ENCODE measurements around the gene NRXN3.
A peak's percentile ranks its signal among the peaks of the same experiment; 100 is the strongest.

The NRXN3 gene

DNA sequence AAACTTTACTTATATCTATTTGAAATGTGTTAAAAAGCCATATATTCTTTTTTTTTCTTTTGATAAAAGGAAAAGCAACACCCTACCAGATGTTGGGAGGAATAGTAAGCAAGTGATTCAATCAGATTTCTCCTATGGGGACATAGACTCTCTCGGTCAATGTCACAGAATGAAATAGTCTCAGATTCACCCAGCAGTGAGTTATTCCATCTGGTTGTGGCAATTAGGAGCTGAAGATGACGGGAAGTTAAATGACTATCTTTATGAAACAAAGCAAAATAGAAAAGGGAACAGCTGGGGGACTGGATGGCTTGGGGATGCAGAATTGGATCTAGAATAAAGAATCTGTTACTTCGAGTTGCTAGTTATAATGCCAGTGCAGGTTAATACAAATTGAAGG, 857.0 kb downstream of the NRXN3 start:
- no peak for DNase-seq (ENCODE audit: extremely low spot score)
- TF ChIP-seq FOXA1 (IDR thresholded peaks at IDR 0.05), result no peak
- no peak for TF ChIP-seq NFRKB (IDR thresholded peaks at IDR 0.05)
- no peak for TF ChIP-seq LEF1 (IDR thresholded peaks at IDR 0.05; ENCODE audit: borderline replicate concordance)
- TF ChIP-seq, protein P1, sequence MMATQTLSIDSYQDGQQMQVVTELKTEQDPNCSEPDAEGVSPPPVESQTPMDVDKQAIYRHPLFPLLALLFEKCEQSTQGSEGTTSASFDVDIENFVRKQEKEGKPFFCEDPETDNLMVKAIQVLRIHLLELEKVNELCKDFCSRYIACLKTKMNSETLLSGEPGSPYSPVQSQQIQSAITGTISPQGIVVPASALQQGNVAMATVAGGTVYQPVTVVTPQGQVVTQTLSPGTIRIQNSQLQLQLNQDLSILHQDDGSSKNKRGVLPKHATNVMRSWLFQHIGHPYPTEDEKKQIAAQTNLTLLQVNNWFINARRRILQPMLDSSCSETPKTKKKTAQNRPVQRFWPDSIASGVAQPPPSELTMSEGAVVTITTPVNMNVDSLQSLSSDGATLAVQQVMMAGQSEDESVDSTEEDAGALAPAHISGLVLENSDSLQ (IDR thresholded peaks at IDR 0.05), result no peak
- no peak for TF ChIP-seq ZNF384 (IDR thresholded peaks at IDR 0.05)
- no peak for TF ChIP-seq FOXK2 (IDR thresholded peaks at IDR 0.05)
- no peak for TF ChIP-seq TARDBP (IDR thresholded peaks at IDR 0.05)
- no peak for TF ChIP-seq FOXM1 (IDR thresholded peaks at IDR 0.05; ENCODE audit: borderline replicate concordance)
- no peak for TF ChIP-seq L3MBTL2 (conservative IDR thresholded peaks at IDR 0.05)
- TF ChIP-seq SUZ12 (IDR thresholded peaks at IDR 0.05), result no peak
- TF ChIP-seq ELF4 (IDR thresholded peaks at IDR 0.05), result no peak
- CTCF ChIA-PET, result no interaction called here
- POLR2A ChIA-PET, result no interaction called here

DNA sequence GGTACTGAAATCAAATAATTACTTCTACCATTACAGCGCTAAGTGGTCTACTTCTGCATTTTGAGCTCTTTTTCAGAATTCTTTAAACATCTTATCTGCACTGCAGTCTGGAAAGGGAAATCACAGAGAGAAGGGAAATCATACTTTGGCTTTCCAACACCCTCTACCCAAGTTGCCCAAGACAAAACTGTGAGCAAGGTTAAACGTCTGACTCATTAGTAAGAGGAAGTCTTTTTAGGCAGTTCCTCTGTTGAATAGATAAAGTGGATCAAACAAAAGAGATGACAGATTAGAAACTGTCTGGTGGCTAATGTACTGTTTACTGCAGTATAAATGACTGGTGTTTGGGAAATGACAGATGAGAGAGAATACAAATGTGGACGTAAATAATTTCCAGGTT, 858.1 kb downstream of the NRXN3 start:
- no peak for TF ChIP-seq LEF1 (IDR thresholded peaks at IDR 0.05; ENCODE audit: borderline replicate concordance)
- no peak for TF ChIP-seq SP1 (IDR thresholded peaks at IDR 0.05)
- no peak for TF ChIP-seq CTBP1 (IDR thresholded peaks at IDR 0.05; ENCODE audit: borderline replicate concordance)
- no peak for TF ChIP-seq ZNF384 (IDR thresholded peaks at IDR 0.05)
- TF ChIP-seq L3MBTL2 (conservative IDR thresholded peaks at IDR 0.05), result no peak
- TF ChIP-seq ELF4 (IDR thresholded peaks at IDR 0.05), result no peak
- TF ChIP-seq SUZ12 (IDR thresholded peaks at IDR 0.05), result no peak
- CTCF ChIA-PET, result no interaction called here
- POLR2A ChIA-PET, result no interaction called here
- no peak for DNase-seq (ENCODE audit: extremely low spot score)

DNA sequence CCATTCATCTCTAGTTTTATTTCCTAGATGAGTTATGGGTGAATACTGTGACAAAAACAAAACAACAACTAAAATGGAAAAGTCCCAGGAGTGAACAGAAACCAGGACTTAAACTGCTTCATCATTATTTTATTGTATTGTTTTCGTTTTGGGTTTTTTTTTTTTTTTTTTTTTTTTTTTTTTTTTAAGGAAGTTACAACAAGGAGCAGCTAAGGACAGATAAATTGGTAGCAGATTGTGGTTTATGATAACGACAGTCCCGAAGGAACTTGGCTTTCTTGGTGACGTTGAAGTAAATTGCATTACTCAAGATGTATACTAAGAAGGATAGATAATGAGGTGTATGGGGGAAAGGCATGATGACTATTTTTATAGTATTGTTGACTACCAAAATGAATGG, 866.3 kb downstream of the NRXN3 start:
- ChIA-PET POLR2A (no interaction called here), CTCF (no interaction called here)
- TF ChIP-seq ARNT (IDR thresholded peaks at IDR 0.05), result no peak
- no peak for DNase-seq (ENCODE audit: extremely low spot score)

DNA sequence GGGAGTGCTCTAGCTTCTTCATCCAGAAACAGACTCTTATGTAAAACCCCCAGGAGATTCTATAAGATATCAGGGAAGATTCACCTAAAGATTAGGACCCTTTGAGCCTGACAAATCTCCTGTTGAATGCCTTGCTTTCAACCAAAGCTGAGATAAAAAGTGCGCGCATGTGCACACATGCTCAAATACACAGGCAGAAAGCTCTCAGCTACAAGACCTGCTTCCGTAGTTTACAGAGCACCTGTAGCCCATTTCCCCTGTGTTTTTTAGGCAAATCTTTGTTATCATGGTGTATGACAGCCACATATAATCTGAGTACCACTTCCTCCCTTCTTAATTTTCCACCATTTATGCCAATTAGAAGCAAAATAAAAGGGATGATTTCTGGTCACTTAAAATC, 866.9 kb downstream of the NRXN3 start:
- no peak for DNase-seq (ENCODE audit: extremely low spot score)
- POLR2A ChIA-PET, result no interaction called here
- no peak for TF ChIP-seq ZNF384 (IDR thresholded peaks at IDR 0.05)
- TF ChIP-seq LEF1 (IDR thresholded peaks at IDR 0.05; ENCODE audit: borderline replicate concordance), result no peak
- TF ChIP-seq NFRKB (IDR thresholded peaks at IDR 0.05), result no peak
- no peak for TF ChIP-seq FOXK2 (IDR thresholded peaks at IDR 0.05)
- no peak for TF ChIP-seq SUZ12 (IDR thresholded peaks at IDR 0.05)
- no peak for TF ChIP-seq ELF4 (IDR thresholded peaks at IDR 0.05)
- TF ChIP-seq FOXM1 (IDR thresholded peaks at IDR 0.05; ENCODE audit: borderline replicate concordance), result no peak
- TF ChIP-seq SP1 (IDR thresholded peaks at IDR 0.05), result no peak
- no peak for TF ChIP-seq CTBP1 (IDR thresholded peaks at IDR 0.05; ENCODE audit: borderline replicate concordance)
- TF ChIP-seq, protein P1 (IDR thresholded peaks at IDR 0.05), result no peak
- TF ChIP-seq ARNT (IDR thresholded peaks at IDR 0.05), result no peak
- no peak for TF ChIP-seq TARDBP (IDR thresholded peaks at IDR 0.05)
- TF ChIP-seq BHLHE40 (IDR thresholded peaks at IDR 0.05; ENCODE audit: borderline replicate concordance), result no peak
- TF ChIP-seq HDGF (IDR thresholded peaks at IDR 0.05; ENCODE audit: borderline replicate concordance), result no peak
- TF ChIP-seq FOXA1 (IDR thresholded peaks at IDR 0.05), result no peak
- TF ChIP-seq L3MBTL2 (conservative IDR thresholded peaks at IDR 0.05), result no peak
- CTCF ChIA-PET, result no interaction called here

DNA sequence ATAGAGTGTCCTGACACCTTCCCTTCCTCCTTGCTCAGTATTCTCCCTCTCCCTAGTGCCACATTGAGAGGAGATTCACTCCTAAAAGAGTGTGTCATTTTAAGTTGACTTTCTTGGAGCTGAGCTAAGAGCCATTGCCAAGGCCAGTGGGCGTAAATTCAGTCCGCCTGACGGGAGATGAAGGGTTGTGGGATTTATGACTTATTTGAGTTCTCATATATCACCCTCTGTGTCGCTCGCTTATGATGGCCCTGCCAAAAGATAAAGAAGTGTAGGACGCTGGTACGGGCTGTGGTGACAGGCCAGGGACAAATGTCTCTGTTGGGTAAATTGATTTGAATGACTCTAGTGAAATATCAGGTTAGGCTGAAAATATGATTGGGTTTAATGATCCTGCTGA, 867.4 kb downstream of the NRXN3 start:
- no peak for DNase-seq (ENCODE audit: extremely low spot score)
- TF ChIP-seq LEF1 (IDR thresholded peaks at IDR 0.05; ENCODE audit: borderline replicate concordance) (no peak), FOXK2 (IDR thresholded peaks at IDR 0.05) (no peak)
- TF ChIP-seq, protein P1 (IDR thresholded peaks at IDR 0.05), result peak; percentile 12; the same call in 1 of the 2 replicates
- ChIA-PET POLR2A (no interaction called here), CTCF (no interaction called here)

DNA sequence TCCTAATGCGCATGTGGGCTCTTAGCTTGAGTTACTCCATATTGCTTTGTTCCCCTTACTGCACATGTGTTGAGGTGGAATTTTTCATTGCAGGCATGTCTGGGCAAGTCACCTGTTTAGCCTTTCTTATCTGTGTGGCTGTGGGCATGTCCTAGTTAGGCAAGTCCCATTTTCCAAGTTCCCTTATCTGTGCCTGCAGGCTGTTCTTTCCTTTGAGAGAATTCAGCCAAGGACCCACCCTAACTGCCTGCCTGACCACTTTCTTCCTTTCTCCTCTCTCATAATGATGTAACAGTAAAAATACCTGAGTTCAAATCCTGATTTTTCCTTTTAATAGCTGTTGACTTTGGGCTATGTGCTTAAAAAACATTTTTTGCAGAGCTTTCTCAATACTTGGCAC, 870.6 kb downstream of the NRXN3 start:
- ChIA-PET POLR2A (no interaction called here), CTCF (no interaction called here)
- DNase-seq (ENCODE audit: extremely low spot score), result no peak
- no peak for TF ChIP-seq ELF4 (IDR thresholded peaks at IDR 0.05)
- no peak for TF ChIP-seq SP1 (IDR thresholded peaks at IDR 0.05)
- no peak for TF ChIP-seq CTBP1 (IDR thresholded peaks at IDR 0.05; ENCODE audit: borderline replicate concordance)
- no peak for TF ChIP-seq NFRKB (IDR thresholded peaks at IDR 0.05)
- no peak for TF ChIP-seq FOXA1 (IDR thresholded peaks at IDR 0.05)
- TF ChIP-seq L3MBTL2 (conservative IDR thresholded peaks at IDR 0.05), result no peak
- TF ChIP-seq FOXK2 (IDR thresholded peaks at IDR 0.05), result no peak
- no peak for TF ChIP-seq LEF1 (IDR thresholded peaks at IDR 0.05; ENCODE audit: borderline replicate concordance)
- TF ChIP-seq, protein P1 (IDR thresholded peaks at IDR 0.05), result no peak
- no peak for TF ChIP-seq FOXM1 (IDR thresholded peaks at IDR 0.05; ENCODE audit: borderline replicate concordance)
- no peak for TF ChIP-seq ZNF384 (IDR thresholded peaks at IDR 0.05)
- TF ChIP-seq SUZ12 (IDR thresholded peaks at IDR 0.05), result no peak
- TF ChIP-seq BHLHE40 (IDR thresholded peaks at IDR 0.05; ENCODE audit: borderline replicate concordance), result no peak
- no peak for TF ChIP-seq TARDBP (IDR thresholded peaks at IDR 0.05)
- no peak for TF ChIP-seq ARNT (IDR thresholded peaks at IDR 0.05)
- no peak for TF ChIP-seq HDGF (IDR thresholded peaks at IDR 0.05; ENCODE audit: borderline replicate concordance)

Measured in HEK293T (cell line).